DMS153 (cell line): ENCODE data around the gene SND1.

ENCODE experiments used
- DNase-seq: peaks from one replicate; lab custom pipeline; 2025; lab: John Stamatoyannopoulos, UW

Gene SND1

GRCh38 chr7:127766831-127767459 is 115.0 kb downstream of the SND1 start:
- DNase-seq, result no peak

DNA sequence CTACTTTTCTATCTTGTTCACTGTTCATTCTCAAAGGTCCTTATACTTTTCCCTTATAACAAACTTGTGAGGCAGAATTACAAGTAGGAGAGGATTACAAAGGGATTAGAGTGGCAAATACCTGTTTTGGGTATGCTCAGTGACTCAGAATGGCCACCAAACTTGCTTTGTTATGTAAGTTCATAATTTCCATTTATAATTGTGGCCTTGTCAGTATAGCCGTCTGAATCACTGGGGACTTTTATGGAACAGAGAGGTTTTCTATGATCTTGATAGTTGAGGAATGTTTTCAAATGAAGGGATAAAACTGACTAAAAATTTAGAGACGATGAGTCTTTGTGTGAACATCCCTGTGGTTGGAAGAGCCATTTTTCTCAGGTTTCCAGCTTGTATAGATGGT is 116.2 kb downstream of the SND1 start:
- DNase-seq, result no peak

DNA sequence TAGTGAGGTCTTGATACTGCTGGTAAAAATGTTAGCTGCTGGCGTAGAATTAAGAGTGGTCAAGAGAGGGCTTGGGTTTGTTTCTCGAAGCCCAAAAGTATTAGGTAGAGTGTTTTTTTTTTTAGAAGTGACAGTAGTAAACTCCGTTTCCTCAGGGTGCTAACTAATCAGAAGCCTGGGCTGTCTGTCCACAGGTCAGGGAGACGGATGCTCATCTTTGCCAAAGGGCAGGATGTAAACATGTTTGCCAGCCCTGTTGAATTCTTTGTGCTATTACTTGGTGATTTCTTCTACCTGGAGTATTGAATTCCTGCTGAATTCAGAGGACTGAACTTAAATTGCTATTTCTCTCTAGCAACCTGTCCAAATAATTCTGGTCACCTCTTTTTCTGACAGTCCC is 117.1 kb downstream of the SND1 start:
- no peak for DNase-seq

- no peak for DNase-seq
Measured at GRCh38 chr7:127769696-127770400, 117.9 kb downstream of the SND1 start.

- no peak for DNase-seq
Measured at GRCh38 chr7:127770885-127771284, 118.9 kb downstream of the SND1 start.

DNA sequence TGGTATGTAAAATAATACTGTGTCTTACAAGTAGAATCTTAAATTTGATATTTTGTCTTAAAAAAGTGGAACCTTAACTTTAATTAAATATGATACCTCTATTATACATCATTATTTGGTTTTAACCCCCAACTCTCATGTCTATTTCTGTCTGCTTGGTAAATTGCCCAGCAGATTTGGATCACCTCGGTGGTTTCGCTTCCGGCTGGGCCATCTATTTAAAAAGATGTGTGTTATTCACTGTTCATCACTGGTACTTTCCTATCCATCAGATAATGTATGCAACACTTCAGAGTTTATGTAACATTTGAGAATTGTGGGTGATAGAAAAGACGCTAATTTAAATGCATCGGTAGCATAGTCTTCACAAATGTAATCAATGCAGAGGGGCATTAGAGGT is 119.7 kb downstream of the SND1 start:
- DNase-seq, result no peak

- no peak for DNase-seq
Measured at GRCh38 chr7:127776776-127777386, 124.9 kb downstream of the SND1 start.

DNA sequence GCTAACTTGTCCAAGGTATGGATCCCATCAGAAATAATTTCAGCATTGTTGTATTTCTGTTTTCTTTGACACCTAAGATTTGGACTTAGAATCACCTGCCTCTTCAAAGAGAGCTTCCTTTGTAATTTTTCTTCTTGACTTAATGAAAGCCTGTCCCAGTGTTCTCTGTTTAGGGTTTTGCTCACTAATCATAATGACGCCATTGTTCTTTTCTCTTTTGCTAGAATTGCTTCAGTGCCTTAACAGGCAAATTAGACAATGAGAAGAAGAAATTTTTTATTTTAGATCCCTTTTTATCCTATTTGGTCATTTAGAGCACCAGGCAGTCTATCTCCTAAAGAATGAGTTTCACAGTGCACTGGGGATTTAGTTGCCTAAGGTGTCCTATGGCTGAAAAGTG is 128.5 kb downstream of the SND1 start:
- no peak for DNase-seq

- no peak for DNase-seq
Measured at GRCh38 chr7:127781081-127781480, 129.1 kb downstream of the SND1 start.

DNA sequence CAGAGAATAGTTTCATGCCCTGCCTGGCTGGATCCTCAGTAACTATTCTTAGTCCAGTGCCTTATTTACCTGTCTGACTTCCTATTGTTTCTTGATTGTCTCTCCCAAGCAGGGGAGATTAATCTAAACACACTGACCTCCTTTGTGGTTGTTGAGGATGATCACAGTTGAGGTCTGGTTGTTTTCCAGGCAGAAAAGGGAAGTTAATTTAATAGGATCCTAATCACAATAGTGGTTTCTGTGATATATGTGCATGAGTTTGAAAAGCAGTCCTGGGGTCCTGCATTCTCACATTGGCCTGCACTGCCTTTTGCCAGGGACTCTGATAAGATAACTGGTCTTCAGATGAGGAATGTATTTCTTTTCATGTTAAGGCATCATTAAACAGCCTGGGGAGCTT is 130.1 kb downstream of the SND1 start:
- DNase-seq, result no peak

DNA sequence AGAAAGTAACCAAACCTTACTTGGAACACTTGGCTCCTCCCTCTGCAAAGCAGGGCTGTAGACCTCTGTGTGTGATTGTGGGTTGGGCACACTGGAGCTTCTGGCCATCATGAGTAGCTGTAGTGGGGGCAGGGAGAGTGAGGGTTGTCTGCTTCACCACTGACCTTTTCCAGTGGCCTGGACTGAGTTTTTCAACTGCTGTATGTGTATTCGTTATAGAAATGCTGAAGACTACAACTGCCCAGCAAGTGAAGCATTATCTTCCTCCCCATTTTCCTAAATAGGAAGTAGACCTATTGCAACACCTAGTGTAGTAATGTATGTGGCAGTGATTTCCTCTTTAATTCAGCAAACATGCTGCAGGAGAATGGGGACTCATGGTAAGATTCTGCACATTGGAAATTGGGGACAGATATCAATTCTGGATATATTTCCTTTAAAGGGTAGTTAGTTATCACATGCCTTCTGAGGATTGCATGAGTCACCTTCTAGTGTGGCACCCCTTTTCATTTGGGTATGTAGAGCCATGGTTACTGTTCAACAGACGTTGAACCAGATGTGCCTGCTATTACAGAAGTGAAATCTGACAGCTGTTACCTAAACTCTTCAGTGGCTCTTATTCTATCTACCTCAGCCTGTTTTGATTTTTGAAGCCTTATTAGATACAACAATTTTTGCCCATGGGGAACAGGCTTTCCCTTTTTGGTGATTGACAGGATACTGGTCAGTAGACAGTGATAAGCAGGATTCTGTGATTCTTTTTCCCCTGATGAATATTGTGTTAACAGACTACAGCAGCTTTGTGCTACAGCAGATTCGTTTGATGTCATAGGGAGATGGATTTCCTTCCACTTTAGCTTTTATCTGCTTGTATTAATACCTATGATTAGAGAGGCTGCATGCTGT is 130.9 kb downstream of the SND1 start:
- no peak for DNase-seq

GRCh38 chr7:127786184-127786583 is 134.2 kb downstream of the SND1 start:
- DNase-seq, result no peak

DNA sequence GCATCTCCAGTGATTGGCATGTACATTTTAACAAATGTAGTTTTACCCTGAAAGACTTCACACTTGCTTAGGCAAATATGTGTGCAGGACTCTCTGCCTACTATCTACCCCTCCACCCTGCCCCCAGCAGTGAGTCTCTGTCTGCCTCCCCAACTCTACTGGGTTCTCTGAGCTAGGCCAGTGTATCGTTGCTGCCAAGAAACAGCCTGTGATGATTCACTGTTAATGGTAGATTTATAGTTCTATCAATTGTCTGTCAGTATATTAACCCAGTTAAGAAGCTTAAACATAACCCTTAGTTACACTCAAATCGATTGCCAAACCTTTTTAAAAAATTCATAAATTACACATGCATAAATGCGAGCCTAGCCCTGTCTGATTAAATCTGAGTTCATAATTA is 137.0 kb downstream of the SND1 start:
- no peak for DNase-seq

DNA sequence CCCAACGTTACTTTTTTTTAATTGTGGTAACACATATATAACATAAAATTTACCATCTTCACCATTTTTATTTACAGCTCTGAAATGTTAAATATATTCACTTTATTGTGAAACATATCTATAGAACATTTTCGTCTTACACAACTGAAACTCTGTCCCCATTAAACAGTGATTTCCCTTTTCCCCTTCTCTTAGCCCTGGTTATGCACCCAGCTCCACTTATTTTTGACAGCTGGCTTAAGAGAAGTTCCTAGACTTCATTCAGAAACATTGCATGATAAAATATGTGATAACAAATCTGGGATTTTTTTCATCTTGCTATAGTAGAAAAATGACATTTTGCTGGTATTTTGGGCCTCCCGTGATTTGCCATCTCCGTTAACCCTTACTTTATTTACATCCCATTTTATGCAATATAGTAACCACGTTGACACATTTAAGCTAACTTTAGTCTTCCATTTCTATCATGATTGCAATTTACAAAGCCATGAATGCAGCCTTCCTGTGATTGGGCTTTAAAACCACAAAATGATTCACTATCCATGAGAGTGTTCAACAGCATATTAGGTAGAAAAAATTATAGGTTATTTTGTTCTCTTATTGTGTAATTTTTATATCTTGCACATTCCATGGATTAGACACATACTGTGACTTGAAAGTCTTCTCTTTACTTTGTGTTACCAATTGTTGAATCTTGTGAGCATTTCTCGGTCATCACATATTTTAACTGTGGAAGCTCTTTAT is 139.6 kb downstream of the SND1 start:
- no peak for DNase-seq

DNA sequence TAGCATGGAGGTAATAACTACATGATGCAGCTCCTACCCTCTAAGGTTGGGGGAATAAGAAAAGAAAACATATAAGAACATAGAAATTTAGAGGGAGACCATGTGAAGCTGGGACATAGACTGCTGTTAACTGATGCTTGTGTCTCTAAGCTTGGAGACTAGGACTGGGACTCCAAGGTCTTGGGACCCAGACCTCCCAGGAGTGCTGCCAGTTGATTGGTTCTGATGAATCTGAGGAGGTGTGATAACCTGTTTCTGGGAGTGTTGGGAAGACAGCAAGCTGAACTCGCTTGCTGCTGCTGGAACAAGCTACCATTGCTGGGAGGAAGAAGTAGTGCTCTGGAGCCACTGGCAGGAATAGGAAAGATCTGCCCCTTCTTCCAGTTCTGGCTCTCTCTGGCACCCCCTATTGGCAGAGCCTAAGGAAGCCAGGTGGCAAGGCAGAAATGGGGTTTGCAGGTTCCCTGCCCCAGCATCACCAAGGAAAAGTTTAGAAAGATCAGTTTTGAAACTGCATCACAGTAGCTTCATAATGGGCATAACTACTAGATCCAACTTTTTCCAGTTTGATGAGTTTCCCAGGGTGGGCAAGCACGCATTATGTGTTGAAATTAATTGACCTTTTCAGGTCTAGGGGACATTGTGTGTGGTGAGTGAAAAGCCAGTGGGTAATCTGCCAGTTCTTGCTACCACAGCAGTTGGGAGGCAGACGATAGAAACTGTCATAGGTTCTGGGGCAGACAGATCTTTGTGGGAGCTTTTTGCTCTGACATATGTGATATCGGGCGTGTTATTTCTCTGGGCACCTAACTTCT is 140.7 kb downstream of the SND1 start:
- peak; percentile 5 for DNase-seq

GRCh38 chr7:127793582-127793981 is 141.6 kb downstream of the SND1 start:
- no peak for DNase-seq

- no peak for DNase-seq
Measured at GRCh38 chr7:127794136-127794535, 142.1 kb downstream of the SND1 start.

GRCh38 chr7:127794551-127794950 is 142.6 kb downstream of the SND1 start:
- DNase-seq, result no peak

DNA sequence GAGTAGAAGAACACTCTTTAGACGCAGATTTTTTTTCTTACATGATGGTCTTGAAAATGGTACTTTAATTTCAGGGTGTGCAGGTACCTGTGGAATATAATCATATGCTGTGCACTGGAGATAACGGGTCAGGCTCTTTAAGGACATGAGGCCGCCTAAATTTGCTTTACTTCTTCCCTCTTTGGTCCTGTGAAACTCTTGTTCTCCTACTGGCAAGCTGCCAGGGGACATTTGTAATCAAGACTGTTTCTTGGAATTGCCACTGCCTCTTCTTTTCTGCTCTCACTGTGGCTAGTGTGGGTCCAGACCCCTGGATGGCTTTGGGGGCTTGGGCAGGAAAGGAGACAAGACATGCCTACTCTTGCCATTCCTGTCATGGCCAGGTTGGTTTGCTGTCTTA is 146.0 kb downstream of the SND1 start:
- DNase-seq, result no peak

DNA sequence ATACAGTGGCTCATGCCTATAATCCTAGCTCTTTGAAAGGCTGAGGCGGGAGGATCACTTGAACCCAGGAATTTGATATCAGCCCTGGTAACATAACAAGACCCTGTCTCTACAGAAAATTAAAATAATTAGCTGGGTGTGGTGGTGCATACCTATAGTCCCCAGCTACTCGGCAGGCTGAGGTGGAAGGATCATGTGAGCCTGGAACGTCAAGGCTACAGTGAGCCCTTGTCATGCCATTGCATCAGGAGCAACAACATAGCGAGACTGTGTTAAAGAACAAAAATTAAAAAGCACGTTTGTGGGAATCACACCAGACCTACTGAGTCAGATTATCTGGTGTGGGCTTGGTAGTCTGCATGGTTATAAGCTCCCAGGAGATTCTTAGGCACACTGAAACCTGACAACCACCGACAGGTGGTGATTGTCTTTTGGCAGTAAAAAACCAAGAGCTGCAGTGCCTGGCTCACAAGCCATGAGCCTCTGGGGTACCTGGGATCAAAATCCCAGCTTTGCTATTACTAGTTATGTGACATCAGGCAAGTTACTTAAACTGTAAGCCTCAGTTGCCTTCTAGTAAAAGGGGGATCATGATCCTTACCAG is 146.9 kb downstream of the SND1 start:
- DNase-seq, result no peak
